Vagina (tissue), 2 donors: ENCODE results near the gene FASTK. TPM values are rescaled to one million over a fixed set of nuclear protein-coding genes. Genes with fewer than 3 reads are reported as not detected.
"Not testable (repeated sequence)": the region's sequence is repeated elsewhere in the genome, so short reads cannot be mapped to it uniquely, and the experiment has no call there.

Experiments
- DNase-seq, 2 donors: peaks; one replicate each; pipeline ENCODE4 v3.0.0-alpha.2; 2017; ENCODE audit errors: extremely low spot score in 2 of 2
- H3K27ac ChIP-seq: fragments of 200-600 bp; sonication (generic); one replicate; pipeline ENCODE4 v1.5.1; 2019
- H3K27me3 ChIP-seq: fragments of 200-600 bp; sonication (generic); one replicate; pipeline ENCODE4 v1.5.1; 2019
- H3K36me3 ChIP-seq, 2 donors: fragments of 200-600 bp; sonication (generic); one replicate each; pipeline ENCODE4 v1.5.1; 2017 to 2019
- H3K4me1 ChIP-seq: fragments of 200-600 bp; sonication (generic); one replicate; pipeline ENCODE4 v1.5.1; 2019
- H3K4me3 ChIP-seq, 2 donors: fragments of 200-600 bp; sonication (generic); 1 replicate in 1 of 2; 2 replicates in 1 of 2; pipeline ENCODE4 v1.5.1; 2016 to 2019
- H3K9me3 ChIP-seq: fragments of 200-600 bp; sonication (generic); one replicate; pipeline ENCODE4 v1.5.1; 2019
- CTCF ChIP-seq, 3 experiments: fragments of 450-650 bp in 2 of 3; fragments of 200-600 bp in 1 of 3; sonication (generic) in 1 of 3; IDR thresholded peaks; one replicate each; pipeline ENCODE4 v1.5.1; 2017 to 2019; ENCODE audit warnings: antibody characterized with exemption in 3 of 3, mild to moderate bottlenecking in 2 of 3, moderate library complexity in 2 of 3
- POLR2A ChIP-seq, 2 donors: fragments of 450-650 bp; IDR thresholded peaks; one replicate each; pipeline ENCODE4 v1.6.1; 2017; ENCODE audit warnings: antibody characterized with exemption in 2 of 2, mild to moderate bottlenecking in 2 of 2, moderate library complexity in 2 of 2
- POLR2AphosphoS5 ChIP-seq, 2 donors: sonication (generic); formaldehyde crosslinking; IDR thresholded peaks; one replicate each; pipeline ENCODE4 v1.9.0; 2017; ENCODE audit warnings: antibody characterized with exemption in 2 of 2, mild to moderate bottlenecking in 2 of 2, low read depth in 1 of 2; ENCODE audit not compliant: insufficient read depth in 1 of 2
- intact Hi-C: fragments of 100-400 bp; cut with DNase I; formaldehyde crosslinking; loops from one replicate; pipeline ENCODE4 v1.15.1; 2023
- total RNA-seq: library from RNA; depleted of rRNA; stranded (reverse); fragments of >200 nt; gene quantifications from one replicate; pipeline ENCODE4 v1.2.3, GENCODE V29; 2016

The FASTK gene
- total RNA-seq, 1 donor from 2014 or later: 60.2 TPM

GRCh38 chr7:151043959-151044358, 36.6 kb downstream of the FASTK start:
- Histone ChIP-seq H3K27me3 (no peaks in the 10 kb centered on the region), H3K27ac (no peak overlapping the region), H3K36me3 (peaks cover 0 to 3% of the 10 kb centered on the region in 2 donors), H3K4me1 (peaks cover 29% of the 10 kb centered on the region), H3K4me3 (no peak overlapping the region), H3K9me3 (no peaks in the 10 kb centered on the region)
- TF ChIP-seq POLR2AphosphoS5 (IDR thresholded peaks at IDR 0.05; ENCODE audit: insufficient read depth in 1 of 2, low read depth in 1 of 2) (no peak), POLR2A (IDR thresholded peaks at IDR 0.05) (no peak), CTCF (IDR thresholded peaks at IDR 0.05) (no peak)
- DNase-seq: no peak
- intact Hi-C loops: no loop called here

- DNase-seq, H3K36me3 ChIP-seq, H3K4me3 ChIP-seq, intact Hi-C loops, H3K27me3 ChIP-seq, H3K27ac ChIP-seq, H3K9me3 ChIP-seq: not testable (repeated sequence)
- peaks cover 34% of the 10 kb centered on the region for H3K4me1 ChIP-seq
Measured at GRCh38 chr7:151043449-151043848, 37.2 kb downstream of the FASTK start.

GRCh38 chr7:151040616-151041375, 39.8 kb downstream of the FASTK start:
- no peak for DNase-seq
- no peaks in the 10 kb centered on the region for H3K9me3 ChIP-seq
- H3K36me3 ChIP-seq: peaks cover 0 to 15% of the 10 kb centered on the region in 2 donors
- TF ChIP-seq POLR2A (IDR thresholded peaks at IDR 0.05) (no peak), POLR2AphosphoS5 (IDR thresholded peaks at IDR 0.05; ENCODE audit: insufficient read depth in 1 of 2, low read depth in 1 of 2) (no peak), CTCF (IDR thresholded peaks at IDR 0.05) (no peak)
- H3K4me3 ChIP-seq: no peak overlapping the region
- H3K27ac ChIP-seq: no peak overlapping the region
- intact Hi-C loops: no loop called here
- H3K27me3 ChIP-seq: no peaks in the 10 kb centered on the region
- peaks cover 21% of the 10 kb centered on the region for H3K4me1 ChIP-seq

- intact Hi-C loops: no loop called here
- no peak for DNase-seq
- H3K36me3 ChIP-seq: peaks cover 0 to 23% of the 10 kb centered on the region in 2 donors
- peak overlapping the region; percentile 73 for H3K27ac ChIP-seq
- H3K27me3 ChIP-seq: no peaks in the 10 kb centered on the region
- TF ChIP-seq CTCF (IDR thresholded peaks at IDR 0.05) (no peak), POLR2A (IDR thresholded peaks at IDR 0.05) (no peak), POLR2AphosphoS5 (IDR thresholded peaks at IDR 0.05; ENCODE audit: insufficient read depth in 1 of 2, low read depth in 1 of 2) (no peak)
- H3K4me3 ChIP-seq: no peak overlapping the region
- peaks cover 21% of the 10 kb centered on the region for H3K4me1 ChIP-seq
- no peaks in the 10 kb centered on the region for H3K9me3 ChIP-seq
Measured at GRCh38 chr7:151039850-151040548, 40.6 kb downstream of the FASTK start.

DNA sequence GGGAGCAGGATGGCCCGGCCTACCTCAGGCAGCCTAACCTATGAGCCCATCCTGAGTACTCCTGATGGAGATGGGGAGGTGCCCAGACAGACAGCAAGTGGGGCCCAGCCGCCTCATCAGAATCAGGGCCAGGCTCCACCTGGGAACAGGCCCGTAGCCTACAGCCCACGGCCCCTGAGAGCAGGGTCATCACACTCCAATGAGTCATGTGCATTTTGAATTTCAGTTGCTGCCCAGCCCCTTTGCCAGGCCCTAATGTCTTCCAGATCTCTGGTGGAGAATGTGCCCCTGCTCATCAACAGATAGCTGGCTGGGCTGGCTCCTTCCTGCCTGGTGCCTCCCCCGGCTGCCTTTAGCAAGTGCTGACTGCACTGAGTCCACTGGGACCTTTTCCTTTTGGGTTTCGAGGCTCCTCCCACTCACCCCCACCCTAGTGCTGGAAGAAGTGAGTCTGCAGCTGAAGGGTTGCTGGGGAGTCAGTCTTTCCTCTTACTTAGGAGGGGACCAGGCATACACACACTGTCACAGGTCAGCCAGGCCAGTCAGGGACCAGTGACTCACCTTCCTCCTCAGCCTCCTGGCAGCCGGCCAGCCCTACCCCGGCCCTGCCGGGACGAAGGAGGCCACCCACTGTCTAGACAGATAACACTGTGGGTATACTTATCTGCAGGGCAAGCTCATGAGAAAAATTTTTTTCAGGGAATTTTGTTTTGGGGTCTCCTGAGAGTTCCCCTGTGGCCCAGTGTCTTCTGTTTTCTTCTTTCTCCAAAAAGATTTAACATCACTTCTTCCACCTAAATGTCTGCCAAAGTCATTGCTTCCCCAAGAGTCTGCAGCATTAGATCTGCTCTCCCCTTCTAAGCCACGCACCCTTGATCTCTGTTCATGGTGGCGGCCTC, 41.4 kb downstream of the FASTK start:
- peaks cover 21% of the 10 kb centered on the region for H3K4me1 ChIP-seq
- TF ChIP-seq POLR2AphosphoS5 (IDR thresholded peaks at IDR 0.05; ENCODE audit: insufficient read depth in 1 of 2, low read depth in 1 of 2): peak in 1 of 2 donors; percentile 81
- TF ChIP-seq POLR2A (IDR thresholded peaks at IDR 0.05): no peak
- H3K27ac ChIP-seq: peak overlapping the region; percentile 73
- no peak overlapping the region for H3K4me3 ChIP-seq
- no peaks in the 10 kb centered on the region for H3K27me3 ChIP-seq
- intact Hi-C loops: no loop called here
- H3K9me3 ChIP-seq: no peaks in the 10 kb centered on the region
- DNase-seq: no peak
- H3K36me3 ChIP-seq: peaks cover 0 to 31% of the 10 kb centered on the region in 2 donors
